ENCODE measurements around the gene TMEM266.

Gene TMEM266

GRCh38 chr15:76139368-76140073 is 79.7 kb downstream of the TMEM266 start:
- Histone ChIP-seq H3K4me2 (ENCODE audit: low read depth, low read length, poor library complexity, severe bottlenecking) (no peak overlapping the region), H4K20me1 (ENCODE audit: low read depth, low read length) (no peaks in the 10 kb centered on the region), H3K9me3 (ENCODE audit: insufficient read depth, low read length) (no peaks in the 10 kb centered on the region), H3K9me2 (replicated peaks; ENCODE audit: insufficient read depth, low read length) (no peaks in the 10 kb centered on the region), H3F3A (ENCODE audit: insufficient read depth) (no peaks in the 10 kb centered on the region), H3K4me3 (ENCODE audit: insufficient read depth, low read length, poor library complexity, severe bottlenecking) (no peak overlapping the region), H3K27ac (ENCODE audit: low read depth, low read length) (no peak overlapping the region), H2AFZ (ENCODE audit: low read depth, low read length, severe bottlenecking) (no peak overlapping the region), H3K9ac (ENCODE audit: low read length) (no peak overlapping the region), H3K27me3 (ENCODE audit: low read length) (no peaks in the 10 kb centered on the region), H3K36me3 (ENCODE audit: low read length) (no peaks in the 10 kb centered on the region), H3K79me2 (ENCODE audit: insufficient read depth, low read length) (no peaks in the 10 kb centered on the region)
- peak; percentile 75 for TF ChIP-seq CTCF (IDR thresholded peaks at IDR 0.05; ENCODE audit: insufficient read depth, low read length, poor library complexity, severe bottlenecking)
- no peak for TF ChIP-seq EZH2phosphoT487 (conservative IDR thresholded peaks at IDR 0.05; ENCODE audit: low read length)

DNA sequence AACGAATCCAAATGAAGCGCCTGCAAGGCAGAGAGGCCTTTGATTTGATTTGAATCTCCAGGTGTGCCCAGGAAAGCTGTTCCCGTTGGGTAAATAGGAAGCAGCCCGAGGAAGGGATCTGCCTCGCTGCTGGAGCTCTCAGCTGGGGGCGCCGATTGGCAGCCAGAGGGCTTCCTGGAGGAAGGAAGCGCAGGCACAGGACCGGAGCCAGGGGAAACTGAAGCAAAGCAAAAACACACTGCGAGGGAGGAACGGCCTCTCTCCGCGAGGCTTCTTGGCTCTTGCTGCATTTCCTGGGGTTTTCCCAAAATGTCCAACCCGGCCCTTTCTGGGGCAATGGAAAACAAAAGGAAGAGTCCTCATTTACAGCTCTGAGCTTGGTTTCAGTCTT is 80.3 kb downstream of the TMEM266 start:
- TF ChIP-seq EZH2phosphoT487 (conservative IDR thresholded peaks at IDR 0.05; ENCODE audit: low read length): no peak
- no peak for TF ChIP-seq CTCF (IDR thresholded peaks at IDR 0.05; ENCODE audit: insufficient read depth, low read length, poor library complexity, severe bottlenecking)
- Histone ChIP-seq H3K9ac (ENCODE audit: low read length) (no peak overlapping the region), H3K79me2 (ENCODE audit: insufficient read depth, low read length) (no peaks in the 10 kb centered on the region), H2AFZ (ENCODE audit: low read depth, low read length, severe bottlenecking) (no peak overlapping the region), H3F3A (ENCODE audit: insufficient read depth) (no peaks in the 10 kb centered on the region), H3K4me3 (ENCODE audit: insufficient read depth, low read length, poor library complexity, severe bottlenecking) (no peak overlapping the region), H3K27ac (ENCODE audit: low read depth, low read length) (no peak overlapping the region), H3K27me3 (ENCODE audit: low read length) (no peaks in the 10 kb centered on the region), H3K4me2 (ENCODE audit: low read depth, low read length, poor library complexity, severe bottlenecking) (no peak overlapping the region), H3K9me2 (replicated peaks; ENCODE audit: insufficient read depth, low read length) (no peaks in the 10 kb centered on the region), H3K9me3 (ENCODE audit: insufficient read depth, low read length) (no peaks in the 10 kb centered on the region), H3K36me3 (ENCODE audit: low read length) (no peaks in the 10 kb centered on the region), H4K20me1 (ENCODE audit: low read depth, low read length) (no peaks in the 10 kb centered on the region)

GRCh38 chr15:76146812-76147211 is 87.0 kb downstream of the TMEM266 start:
- Histone ChIP-seq H3K9me2 (replicated peaks; ENCODE audit: insufficient read depth, low read length) (no peaks in the 10 kb centered on the region), H3K27ac (ENCODE audit: low read depth, low read length) (no peak overlapping the region), H3K4me3 (ENCODE audit: insufficient read depth, low read length, poor library complexity, severe bottlenecking) (no peak overlapping the region), H3K36me3 (ENCODE audit: low read length) (no peaks in the 10 kb centered on the region), H3K4me2 (ENCODE audit: low read depth, low read length, poor library complexity, severe bottlenecking) (no peak overlapping the region), H3K9me3 (ENCODE audit: insufficient read depth, low read length) (no peaks in the 10 kb centered on the region), H3K9ac (ENCODE audit: low read length) (no peak overlapping the region), H3K79me2 (ENCODE audit: insufficient read depth, low read length) (no peaks in the 10 kb centered on the region), H2AFZ (ENCODE audit: low read depth, low read length, severe bottlenecking) (no peak overlapping the region), H4K20me1 (ENCODE audit: low read depth, low read length) (no peaks in the 10 kb centered on the region), H3K27me3 (ENCODE audit: low read length) (no peaks in the 10 kb centered on the region), H3F3A (ENCODE audit: insufficient read depth) (no peaks in the 10 kb centered on the region)
- TF ChIP-seq EZH2phosphoT487 (conservative IDR thresholded peaks at IDR 0.05; ENCODE audit: low read length) (no peak), CTCF (IDR thresholded peaks at IDR 0.05; ENCODE audit: insufficient read depth, low read length, poor library complexity, severe bottlenecking) (no peak)
